Panc1 (cell line): Measurements from ENCODE around the gene INSYN2B.

ENCODE experiments used
- POLR2AphosphoS5 ChIP-seq: IDR thresholded peaks from 2 replicates; pipeline ENCODE4 v1.6.1; 2012; ENCODE audit warnings: mild to moderate bottlenecking, low read depth, low read length, moderate library complexity
- TF ChIP-seq, protein P1 (sequence below): fragments of 450-650 bp; IDR thresholded peaks from 2 replicates; pipeline ENCODE4 v1.5.1; 2017; ENCODE audit warnings: mild to moderate bottlenecking

DNA sequence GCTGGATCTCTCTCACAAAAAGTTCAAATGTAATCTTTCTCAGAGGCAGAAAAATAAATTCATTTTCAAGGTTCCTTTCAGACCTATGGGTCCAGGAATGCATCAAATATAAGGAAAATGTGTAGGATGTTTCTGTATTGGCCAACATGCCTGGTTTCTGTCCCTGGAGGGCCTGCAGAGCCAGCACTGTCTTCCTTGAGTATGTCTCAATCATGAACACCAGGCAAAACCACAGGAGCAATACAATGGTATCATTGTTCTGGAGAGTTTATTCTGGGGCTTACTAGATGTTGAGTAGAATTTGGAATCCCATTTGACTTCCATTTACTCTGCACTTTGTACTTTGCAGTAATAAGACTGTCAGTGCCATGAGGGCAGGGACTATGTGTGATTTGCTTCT is 23.5 kb downstream of the INSYN2B start:
- TF ChIP-seq, protein P1, sequence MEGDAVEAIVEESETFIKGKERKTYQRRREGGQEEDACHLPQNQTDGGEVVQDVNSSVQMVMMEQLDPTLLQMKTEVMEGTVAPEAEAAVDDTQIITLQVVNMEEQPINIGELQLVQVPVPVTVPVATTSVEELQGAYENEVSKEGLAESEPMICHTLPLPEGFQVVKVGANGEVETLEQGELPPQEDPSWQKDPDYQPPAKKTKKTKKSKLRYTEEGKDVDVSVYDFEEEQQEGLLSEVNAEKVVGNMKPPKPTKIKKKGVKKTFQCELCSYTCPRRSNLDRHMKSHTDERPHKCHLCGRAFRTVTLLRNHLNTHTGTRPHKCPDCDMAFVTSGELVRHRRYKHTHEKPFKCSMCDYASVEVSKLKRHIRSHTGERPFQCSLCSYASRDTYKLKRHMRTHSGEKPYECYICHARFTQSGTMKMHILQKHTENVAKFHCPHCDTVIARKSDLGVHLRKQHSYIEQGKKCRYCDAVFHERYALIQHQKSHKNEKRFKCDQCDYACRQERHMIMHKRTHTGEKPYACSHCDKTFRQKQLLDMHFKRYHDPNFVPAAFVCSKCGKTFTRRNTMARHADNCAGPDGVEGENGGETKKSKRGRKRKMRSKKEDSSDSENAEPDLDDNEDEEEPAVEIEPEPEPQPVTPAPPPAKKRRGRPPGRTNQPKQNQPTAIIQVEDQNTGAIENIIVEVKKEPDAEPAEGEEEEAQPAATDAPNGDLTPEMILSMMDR = no peak
- TF ChIP-seq POLR2AphosphoS5 = no peak
